H7 (cell line): ENCODE results near the gene AK3. TPM values are rescaled to one million over a fixed set of nuclear protein-coding genes. Genes with fewer than 3 reads are reported as not detected.
A peak's percentile ranks its signal among the peaks of the same experiment; 100 is the strongest.
"Not testable (repeated sequence)": the region's sequence is repeated elsewhere in the genome, so short reads cannot be mapped to it uniquely, and the experiment has no call there.

Experiments used
- DNase-seq: peaks from one replicate; pipeline ENCODE4 v3.0.0; 2012
- H3K27me3 ChIP-seq: 2 replicates; pipeline ENCODE4 v1.6.0; 2011; ENCODE audit warnings: mild to moderate bottlenecking, low read length; ENCODE audit not compliant: control insufficient read depth, insufficient read depth
- H3K36me3 ChIP-seq: replicated peaks from 2 replicates; pipeline ENCODE4 v1.5.1; 2011; ENCODE audit warnings: low read length; ENCODE audit not compliant: control insufficient read depth, insufficient read depth
- H3K4me3 ChIP-seq: 2 replicates; pipeline ENCODE4 v1.5.1; 2011; ENCODE audit warnings: low read depth, mild to moderate bottlenecking, control low read depth, low read length, moderate library complexity; ENCODE audit not compliant: insufficient read depth
- total RNA-seq: library from RNA; depleted of rRNA; stranded (reverse); fragments of >200 nt; shearing (Covaris generic); gene quantifications from 2 replicates; pipeline ENCODE4 v1.2.3, GENCODE V29; 2014; rRNA removed

AK3 gene
- 116 and 118 TPM in 2 replicates for total RNA-seq

DNA sequence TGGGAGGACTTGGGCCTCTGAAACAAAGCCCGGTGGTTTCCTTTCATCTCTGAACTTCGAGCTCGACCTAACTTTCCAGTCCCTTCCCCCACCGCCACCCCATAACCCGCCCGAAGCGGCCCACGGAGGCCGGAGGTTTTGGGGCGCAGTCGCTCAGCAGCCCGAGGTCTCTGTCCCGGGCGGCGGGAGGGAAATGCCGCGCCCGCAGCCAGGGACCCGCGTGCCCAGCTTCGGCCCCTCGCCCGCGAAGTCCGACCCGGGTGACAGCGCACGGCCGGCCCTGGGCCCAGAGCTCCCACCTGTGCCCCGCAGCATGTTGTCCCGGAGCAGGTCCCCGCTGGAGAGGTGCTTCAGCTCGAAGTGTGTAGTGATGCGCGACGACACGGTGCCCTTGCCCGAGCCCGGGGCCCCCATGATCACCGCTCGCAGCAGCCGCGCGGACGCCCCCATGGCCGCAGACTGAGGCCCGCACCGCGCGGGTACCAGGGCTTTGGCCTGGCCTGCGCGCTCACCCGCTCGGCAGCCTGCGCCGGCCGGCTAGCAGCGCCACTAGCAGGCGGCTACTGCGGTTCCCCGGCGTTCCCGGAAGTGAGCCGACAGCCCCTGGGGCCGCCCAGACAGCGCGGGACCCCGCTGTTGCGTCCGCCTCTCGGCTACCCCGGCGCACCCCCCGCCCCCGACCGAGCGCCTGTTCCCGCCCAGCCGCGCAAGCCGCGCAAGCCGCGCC, at the start of gene AK3:
AK3 (minus strand) TSS at position 565 of the 727 bp plus-strand sequence; CDS start at position 450, 115 bp downstream.
- H3K36me3 ChIP-seq, result no peaks in the 10 kb centered on the region
- no peaks in the 10 kb centered on the region for H3K27me3 ChIP-seq
- H3K4me3 ChIP-seq, result peak within 1 kb of the TSS; percentile 97
- peak; percentile 95 for DNase-seq

DNA sequence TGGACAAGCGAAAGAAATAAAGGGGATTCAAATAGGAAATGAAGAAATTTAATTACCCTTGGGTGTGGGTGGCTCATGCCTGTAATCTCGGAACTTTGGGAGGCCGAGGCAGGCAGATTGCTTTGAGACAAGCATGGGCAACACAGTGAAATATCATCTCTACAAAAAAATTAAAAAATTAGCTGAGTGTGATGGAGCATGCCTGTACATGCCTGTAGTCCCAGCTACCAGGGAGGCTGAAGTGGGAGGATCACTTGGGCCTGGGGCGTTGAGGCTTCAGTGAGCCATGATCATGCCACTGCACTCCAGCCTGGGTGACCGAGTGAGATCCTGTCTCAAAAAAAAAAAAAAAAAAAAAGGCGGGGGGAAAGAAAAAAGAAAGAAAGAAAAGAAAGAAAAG, 47.7 kb upstream of the AK3 start:
- no peak for DNase-seq
- H3K36me3 ChIP-seq, result no peaks in the 10 kb centered on the region
- no peak overlapping the region for H3K4me3 ChIP-seq
- peaks cover 1% of the 10 kb centered on the region; the same call in 1 of the 2 replicates for H3K27me3 ChIP-seq

DNA sequence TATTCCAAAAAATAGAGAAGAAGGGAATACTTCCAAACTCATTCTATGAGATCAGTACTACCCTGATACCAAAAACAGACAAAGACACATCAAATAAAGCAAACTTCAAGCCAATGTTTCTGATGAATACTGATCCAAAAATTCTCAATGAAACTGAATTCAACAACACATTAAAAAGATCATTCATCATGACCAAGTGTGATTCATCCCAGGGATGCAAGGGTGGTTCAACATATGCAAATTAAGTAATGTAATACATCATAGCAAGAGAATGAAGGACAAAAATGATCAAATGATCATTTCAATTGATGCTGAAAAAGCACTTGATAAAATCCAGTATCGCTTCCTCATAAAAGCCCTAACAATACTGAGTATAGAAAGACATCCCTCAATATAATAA, 46.9 kb upstream of the AK3 start:
- Histone ChIP-seq H3K36me3 (no peaks in the 10 kb centered on the region), H3K27me3 (peaks cover 1% of the 10 kb centered on the region; the same call in 1 of the 2 replicates), H3K4me3 (no peak overlapping the region)
- DNase-seq, result no peak

DNA sequence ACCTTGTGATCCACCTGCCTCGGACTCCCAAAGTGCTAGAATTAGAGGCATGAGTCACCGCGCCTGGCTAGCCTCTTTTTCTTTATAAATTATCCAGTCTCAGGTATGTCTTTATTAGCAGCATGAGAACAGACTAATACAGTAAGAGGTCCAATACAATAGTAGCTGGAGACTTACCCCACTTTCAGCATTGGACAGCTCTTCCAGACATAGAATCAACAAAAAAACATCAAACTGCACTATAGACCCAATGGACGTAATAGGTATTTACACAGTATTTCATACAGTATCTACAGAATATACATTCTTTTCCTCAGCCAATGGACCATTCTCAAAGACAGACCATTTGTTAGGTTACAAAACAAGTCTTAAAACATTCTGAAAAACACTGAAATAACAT, 45.6 kb upstream of the AK3 start:
- Histone ChIP-seq H3K4me3 (no peak overlapping the region), H3K36me3 (no peaks in the 10 kb centered on the region), H3K27me3 (peaks cover under 1% of the 10 kb centered on the region; the same call in 1 of the 2 replicates)
- DNase-seq, result no peak

DNA sequence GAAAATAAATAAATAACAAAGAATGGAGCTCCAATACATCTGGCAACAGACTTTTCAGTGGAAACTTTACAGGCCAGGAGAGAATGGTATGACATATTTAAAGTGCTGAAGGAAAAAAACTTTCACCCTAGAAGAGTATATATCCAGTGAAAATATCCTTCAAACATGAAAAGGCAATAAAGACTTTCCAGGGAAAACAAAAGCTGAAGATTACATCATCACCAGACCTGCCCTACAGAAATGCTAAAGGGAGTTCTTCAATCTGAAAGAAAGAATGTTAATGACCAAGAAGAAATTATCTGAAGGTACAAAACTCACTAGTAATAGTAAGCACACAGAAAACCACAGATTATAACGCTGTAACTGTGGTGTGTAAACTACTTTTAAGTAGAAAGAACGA, 43.4 kb upstream of the AK3 start:
- Histone ChIP-seq H3K4me3 (no peak overlapping the region), H3K27me3 (no peaks in the 10 kb centered on the region), H3K36me3 (no peaks in the 10 kb centered on the region)
- no peak for DNase-seq

- H3K36me3 ChIP-seq, H3K27me3 ChIP-seq, DNase-seq, H3K4me3 ChIP-seq: not testable (repeated sequence)
Observed at GRCh38 chr9:4783191-4783590, 42.2 kb upstream of the AK3 start.

- Histone ChIP-seq H3K36me3 (no peaks in the 10 kb centered on the region), H3K27me3 (no peaks in the 10 kb centered on the region), H3K4me3 (no peak overlapping the region)
- DNase-seq, result no peak
Observed at GRCh38 chr9:4781408-4781807, 40.4 kb upstream of the AK3 start.

- Histone ChIP-seq H3K36me3 (no peaks in the 10 kb centered on the region), H3K4me3 (no peak overlapping the region), H3K27me3 (no peaks in the 10 kb centered on the region)
- no peak for DNase-seq
Observed at GRCh38 chr9:4780651-4781050, 39.6 kb upstream of the AK3 start.

GRCh38 chr9:4774958-4775357, 34.0 kb upstream of the AK3 start:
- not testable (repeated sequence) for H3K36me3 ChIP-seq, H3K4me3 ChIP-seq, DNase-seq, H3K27me3 ChIP-seq

GRCh38 chr9:4774209-4774608, 33.2 kb upstream of the AK3 start:
- no peak overlapping the region for H3K4me3 ChIP-seq
- H3K27me3 ChIP-seq, result no peaks in the 10 kb centered on the region
- H3K36me3 ChIP-seq, result no peaks in the 10 kb centered on the region
- no peak for DNase-seq

- Histone ChIP-seq H3K36me3 (no peaks in the 10 kb centered on the region), H3K27me3 (no peaks in the 10 kb centered on the region), H3K4me3 (no peak overlapping the region)
- no peak for DNase-seq
Observed at GRCh38 chr9:4771788-4772187, 30.8 kb upstream of the AK3 start.

- H3K36me3 ChIP-seq, result no peaks in the 10 kb centered on the region
- DNase-seq, result no peak
- no peaks in the 10 kb centered on the region for H3K27me3 ChIP-seq
Observed at GRCh38 chr9:4769321-4770080, 28.5 kb upstream of the AK3 start.

DNA sequence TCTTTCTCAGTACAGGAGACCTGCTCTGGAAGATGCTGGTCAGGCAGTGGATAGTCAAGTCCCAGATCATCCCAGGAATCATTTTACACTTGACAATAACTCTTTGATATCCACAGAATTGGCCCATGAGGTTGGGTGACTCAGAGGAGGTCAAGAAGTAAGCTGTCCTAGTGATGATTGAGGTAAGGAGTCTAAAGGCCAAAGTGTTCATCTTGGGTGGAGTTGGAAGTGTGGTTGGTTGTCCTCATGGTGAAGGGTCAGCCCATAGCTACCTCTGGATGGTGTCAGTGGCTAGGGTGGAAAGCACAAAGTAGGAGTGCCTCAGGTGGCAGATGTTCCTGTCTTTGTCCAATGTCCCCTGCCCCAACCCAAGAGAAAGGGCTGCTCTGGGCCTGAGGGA, 27.7 kb upstream of the AK3 start:
- H3K27me3 ChIP-seq, result no peaks in the 10 kb centered on the region
- no peak for DNase-seq
- no peak overlapping the region for H3K4me3 ChIP-seq
- H3K36me3 ChIP-seq, result no peaks in the 10 kb centered on the region

More at GRCh38 chr9:4769321-4770080, 28.5 kb upstream of the AK3 start:
- no peak overlapping the region for H3K4me3 ChIP-seq

- H3K36me3 ChIP-seq, result no peaks in the 10 kb centered on the region
- H3K4me3 ChIP-seq, result no peak overlapping the region
- H3K27me3 ChIP-seq, result no peaks in the 10 kb centered on the region
- DNase-seq, result no peak
Observed at GRCh38 chr9:4764033-4764432, 23.0 kb upstream of the AK3 start.

DNA sequence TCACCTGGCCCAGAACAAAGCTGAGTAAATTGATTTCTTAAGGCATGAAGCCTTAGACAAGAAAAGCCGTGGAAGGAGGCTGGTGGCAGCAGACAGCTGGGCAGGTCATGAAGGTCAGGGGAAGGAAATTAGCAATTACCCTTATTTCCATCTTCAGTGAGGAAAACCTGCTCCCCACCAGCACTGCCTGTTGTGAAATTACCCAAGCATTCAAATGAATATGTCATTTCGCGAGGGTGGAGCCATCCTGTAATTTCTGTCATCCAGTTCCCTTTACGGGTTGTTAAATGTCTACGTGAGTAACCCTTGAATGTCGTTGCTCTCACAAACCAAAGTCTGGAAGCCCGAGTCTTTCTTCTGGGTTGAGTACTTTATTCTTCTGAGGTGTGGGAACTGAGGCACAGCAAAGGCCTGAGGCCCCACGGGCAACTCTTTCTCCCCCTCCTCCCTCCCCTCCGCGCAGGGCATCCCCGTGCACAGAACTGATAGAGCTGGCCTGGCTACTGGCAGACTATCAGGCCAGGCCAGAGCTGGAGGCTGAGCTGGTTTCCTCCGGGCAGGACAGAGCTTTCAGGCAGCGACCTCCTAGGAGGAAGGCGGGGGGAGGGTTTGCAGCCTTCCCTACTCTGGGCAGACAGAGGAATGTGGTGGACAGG, 22.0 kb upstream of the AK3 start:
- no peaks in the 10 kb centered on the region for H3K27me3 ChIP-seq
- H3K36me3 ChIP-seq, result no peaks in the 10 kb centered on the region
- DNase-seq, result peak; percentile 72
- no peak overlapping the region for H3K4me3 ChIP-seq
